ENCODE data around the gene ANKRD31.

Gene ANKRD31

DNA sequence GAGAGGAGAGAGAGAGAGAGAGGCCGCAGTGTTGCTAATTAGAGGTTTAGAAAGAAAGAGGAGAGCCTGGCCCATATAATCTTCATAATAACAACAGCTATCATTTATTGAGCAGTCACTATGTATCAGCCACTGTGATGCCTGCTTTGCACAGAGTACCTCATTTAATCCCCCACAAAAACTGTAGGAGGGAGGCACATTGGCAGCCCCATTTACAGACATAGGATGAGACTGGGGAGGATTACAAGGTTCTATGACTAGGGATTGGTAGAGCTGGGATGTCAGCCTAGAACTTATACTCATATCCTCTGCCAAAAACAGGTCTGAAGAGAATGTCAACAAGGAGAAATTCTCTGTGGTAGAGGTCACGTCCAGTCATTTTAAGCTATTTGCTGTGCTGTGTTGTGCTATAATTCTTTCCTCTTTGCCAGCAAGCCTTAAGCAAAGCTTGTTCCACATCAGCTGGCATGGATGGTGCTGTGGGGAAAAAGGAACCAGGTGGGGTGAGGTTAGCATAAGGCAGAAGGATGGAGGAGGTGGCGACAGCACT is 177.6 kb downstream of the ANKRD31 start:
- no peak for DNase-seq (ENCODE audit: low read depth in 2 of 2)

DNA sequence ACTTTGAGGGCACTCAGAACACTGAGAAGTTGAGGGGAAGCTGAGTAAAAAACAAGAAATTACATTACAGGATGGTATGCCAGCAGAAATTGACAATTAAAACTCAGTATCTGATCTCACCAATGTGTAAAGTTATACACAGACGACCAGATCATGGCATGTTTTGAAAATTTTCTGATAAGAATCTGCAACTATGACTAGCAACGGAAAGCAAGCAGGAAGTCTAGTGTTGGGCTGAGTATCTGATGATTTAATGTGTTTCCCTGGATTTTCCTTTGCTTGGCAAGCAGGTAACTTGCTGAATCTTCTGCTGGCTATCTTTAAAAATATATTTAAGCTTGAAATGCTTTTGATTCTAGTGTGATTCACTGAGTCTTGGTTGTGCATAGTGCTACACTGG is 179.1 kb downstream of the ANKRD31 start:
- no peak for DNase-seq (ENCODE audit: low read depth in 2 of 2)

DNA sequence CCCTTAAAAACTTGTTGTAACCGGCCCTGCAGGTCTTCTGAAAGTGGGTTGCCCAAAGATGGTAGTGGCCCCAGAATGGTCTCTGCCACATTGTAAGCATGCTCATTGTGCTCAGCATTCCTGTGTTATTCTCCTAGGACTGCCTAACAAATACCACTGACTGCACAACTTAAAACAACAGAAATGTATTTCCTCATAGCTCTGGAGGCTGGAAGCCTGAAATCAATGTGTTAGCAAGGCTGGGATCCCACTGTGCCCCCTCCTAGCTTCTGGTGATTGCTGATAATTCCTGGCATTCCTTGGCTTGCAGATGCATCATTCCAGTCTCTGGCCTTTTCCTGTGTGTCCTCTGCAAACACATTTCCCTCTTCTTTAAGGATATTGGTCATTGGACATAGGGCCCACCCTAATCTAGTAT is 180.9 kb downstream of the ANKRD31 start:
- DNase-seq (ENCODE audit: low read depth in 2 of 2): no peak

DNA sequence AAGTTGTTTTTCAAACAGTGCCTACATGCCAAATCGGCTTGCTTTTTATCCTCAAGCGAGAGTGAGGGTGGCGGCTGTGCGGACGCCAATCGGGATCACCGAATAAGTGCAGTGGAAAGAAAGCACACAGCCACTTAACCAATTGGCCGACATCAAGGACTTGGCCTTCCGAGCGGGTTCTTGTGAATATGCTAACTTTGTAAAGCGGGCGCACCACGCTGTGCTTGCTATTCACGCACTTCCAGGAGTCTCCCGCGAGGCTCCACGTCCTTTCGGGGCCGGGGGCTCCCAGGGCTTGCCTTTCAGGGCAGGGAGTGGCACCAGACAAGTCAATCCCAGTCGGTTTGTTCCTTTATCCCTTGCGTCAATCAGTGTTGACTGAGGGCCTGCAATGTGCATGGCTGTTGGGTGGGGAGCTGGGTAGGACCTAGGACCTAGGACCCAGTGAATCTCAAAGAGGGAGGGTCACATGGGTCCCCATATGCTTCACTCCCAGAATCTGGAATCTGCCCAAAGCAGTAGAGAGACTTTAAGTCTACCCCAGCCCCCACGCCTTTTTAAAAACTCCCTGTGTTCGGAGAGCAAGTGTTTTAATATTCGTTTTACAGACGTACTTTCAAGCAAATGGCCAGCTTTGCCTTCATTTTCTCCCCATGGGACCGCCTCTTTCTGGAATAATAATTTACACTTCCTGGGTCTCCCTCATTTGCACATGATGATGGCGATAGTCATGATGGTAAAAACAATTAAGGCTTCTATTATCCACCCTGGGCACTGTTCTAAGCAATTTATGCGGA is 182.3 kb downstream of the ANKRD31 start:
- DNase-seq (ENCODE audit: low read depth in 2 of 2): no peak

DNA sequence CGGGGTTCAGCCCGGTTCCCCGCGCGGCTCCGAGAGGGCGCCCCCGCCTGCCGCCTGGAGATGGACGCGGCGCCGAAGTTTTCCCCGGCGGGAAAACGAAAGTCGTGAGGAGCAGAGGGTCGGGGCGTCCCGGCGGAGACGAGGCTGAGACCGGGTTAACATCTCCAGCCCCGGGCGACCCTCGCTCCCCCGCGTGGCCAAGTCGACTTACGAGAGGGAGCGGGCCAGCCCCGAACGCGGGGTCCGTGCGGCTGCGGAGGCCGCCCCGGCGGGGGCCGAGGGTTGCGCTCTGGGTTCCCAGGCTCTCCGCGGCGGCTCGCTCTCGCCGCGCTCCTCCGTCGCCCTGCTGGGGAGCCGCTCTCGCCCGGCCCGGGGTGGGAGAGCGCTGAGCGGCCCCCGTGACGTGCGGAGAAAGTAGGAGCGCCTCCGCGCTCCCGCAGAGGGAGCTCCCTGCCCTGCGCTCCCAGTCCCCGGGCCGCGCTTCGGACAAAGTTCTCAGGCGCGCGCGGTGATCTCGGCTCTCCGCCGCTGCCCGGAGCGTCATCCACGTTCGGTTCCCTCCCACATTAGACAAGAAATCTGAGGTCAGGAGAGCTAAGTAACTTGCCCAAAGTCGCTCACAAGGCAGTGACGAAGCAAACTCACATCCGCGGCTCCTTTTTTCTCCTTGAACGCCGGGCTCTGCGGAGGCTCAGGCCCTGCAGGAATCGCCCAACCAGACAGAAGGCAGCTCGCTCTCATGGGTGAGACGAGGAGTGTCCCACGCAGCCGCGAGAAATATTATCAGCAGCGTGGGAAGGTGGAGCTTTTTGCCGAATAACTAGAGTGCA is 183.2 kb downstream of the ANKRD31 start:
- DNase-seq (ENCODE audit: low read depth in 2 of 2): peak in 1 of 2 donors; percentile 28

DNA sequence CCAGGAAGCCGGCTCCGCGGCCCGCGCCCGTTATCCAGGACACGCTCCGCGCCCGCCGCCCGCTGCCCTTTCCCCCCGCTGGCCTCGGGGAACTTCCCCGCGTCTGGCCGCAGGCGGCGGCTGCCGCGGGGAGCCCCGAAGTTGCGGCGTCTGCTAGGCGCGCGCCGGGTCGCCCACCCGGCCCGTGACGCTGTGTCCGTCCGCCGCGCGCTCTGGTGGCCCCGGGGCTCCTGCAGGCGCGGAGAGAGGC is 183.7 kb downstream of the ANKRD31 start:
- no peak for DNase-seq (ENCODE audit: low read depth in 2 of 2)

DNA sequence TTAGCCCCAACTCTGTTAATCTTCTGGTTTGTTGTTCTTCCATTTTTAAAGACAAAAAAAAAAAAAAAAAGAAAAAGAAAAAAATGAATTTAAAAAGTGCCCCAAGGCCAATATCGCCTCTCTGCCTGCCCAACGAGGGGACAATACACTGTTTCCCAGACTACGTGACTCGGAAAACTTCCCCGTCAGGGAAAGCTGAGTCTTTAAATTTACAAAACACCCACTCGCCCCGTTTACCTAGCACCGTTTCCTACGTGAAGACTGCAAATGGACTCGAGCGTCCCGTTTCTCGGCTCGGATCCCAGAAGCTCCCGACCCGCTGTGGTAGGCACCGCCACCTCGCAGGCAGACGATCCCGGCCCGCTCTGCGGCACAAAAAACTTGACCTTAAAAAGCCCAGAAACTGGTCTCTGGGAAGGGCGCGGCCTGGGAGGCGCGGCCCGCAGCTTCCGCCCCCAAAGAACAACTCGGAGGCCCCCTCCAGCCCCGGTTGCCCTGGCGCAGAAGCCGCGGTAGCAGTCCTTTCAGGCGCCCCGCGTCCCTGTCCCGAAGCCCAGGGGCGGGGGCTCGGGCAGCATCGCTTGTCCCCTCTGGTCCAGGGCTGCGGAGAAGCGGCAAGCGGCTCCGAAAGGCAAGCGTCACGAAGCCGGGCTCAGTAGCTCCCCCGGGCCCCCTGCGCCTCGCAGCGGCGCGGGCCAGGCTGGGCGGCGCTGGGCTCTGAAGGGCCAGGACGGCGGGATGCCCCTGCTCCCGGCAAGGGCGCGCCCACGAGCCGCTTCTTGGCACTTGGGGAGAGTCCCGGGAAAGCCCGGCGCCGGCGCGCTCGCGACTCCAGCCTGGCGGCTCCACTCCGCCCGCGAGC is 184.3 kb downstream of the ANKRD31 start, which contains the start of gene GCNT4:
Gene GCNT4, minus strand, starts transcription at position 367 of the 862 bp plus-strand sequence. CDS start 22,521 bp downstream, outside the sequence.
- DNase-seq (ENCODE audit: low read depth in 2 of 2): no peak

DNA sequence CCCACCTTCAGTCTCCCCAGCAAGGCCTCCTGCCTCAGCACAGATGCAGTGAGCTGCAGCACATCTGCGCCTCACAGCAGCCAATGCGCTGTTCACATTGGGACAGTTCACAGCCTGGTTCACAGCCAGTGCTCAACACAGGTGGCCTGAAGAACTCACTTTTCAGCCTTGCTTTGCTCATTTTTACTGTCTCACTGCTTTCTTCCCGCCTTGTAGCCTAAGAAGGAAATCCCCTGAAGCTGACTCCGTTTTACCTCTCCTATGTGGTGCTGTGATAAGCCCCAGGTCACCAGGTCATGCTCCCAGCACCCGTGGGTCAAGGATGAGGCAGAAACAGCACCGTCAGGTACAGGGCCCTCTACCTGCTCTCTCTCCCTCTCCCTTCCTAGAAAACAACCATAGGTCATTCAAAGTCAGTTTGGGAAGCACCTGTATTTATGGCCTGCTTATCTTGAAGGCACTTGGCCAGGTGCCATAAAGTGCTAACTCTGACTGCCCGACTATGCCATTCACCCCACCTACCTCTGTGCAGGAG is 185.4 kb downstream of the ANKRD31 start:
- DNase-seq (ENCODE audit: low read depth in 2 of 2): no peak

DNA sequence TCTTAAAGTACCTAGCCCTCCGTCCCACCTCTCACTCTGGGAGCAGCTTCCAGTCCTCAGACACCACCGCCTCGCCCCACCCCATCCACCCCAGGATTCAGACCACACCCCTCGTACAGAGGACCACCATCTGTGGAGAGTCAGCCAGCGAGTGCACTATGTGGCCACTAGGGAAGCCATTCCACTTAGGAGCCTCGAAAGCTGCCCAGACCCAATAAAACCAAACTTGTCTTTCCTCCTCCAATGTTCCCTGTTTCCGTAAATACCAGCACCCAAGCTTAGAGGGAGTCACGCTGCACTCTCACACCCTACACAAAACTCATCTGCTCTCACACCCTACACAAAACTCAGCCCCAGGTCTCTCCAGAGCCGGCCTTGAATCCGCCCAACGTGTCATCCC is 186.3 kb downstream of the ANKRD31 start:
- no peak for DNase-seq (ENCODE audit: low read depth in 2 of 2)

DNA sequence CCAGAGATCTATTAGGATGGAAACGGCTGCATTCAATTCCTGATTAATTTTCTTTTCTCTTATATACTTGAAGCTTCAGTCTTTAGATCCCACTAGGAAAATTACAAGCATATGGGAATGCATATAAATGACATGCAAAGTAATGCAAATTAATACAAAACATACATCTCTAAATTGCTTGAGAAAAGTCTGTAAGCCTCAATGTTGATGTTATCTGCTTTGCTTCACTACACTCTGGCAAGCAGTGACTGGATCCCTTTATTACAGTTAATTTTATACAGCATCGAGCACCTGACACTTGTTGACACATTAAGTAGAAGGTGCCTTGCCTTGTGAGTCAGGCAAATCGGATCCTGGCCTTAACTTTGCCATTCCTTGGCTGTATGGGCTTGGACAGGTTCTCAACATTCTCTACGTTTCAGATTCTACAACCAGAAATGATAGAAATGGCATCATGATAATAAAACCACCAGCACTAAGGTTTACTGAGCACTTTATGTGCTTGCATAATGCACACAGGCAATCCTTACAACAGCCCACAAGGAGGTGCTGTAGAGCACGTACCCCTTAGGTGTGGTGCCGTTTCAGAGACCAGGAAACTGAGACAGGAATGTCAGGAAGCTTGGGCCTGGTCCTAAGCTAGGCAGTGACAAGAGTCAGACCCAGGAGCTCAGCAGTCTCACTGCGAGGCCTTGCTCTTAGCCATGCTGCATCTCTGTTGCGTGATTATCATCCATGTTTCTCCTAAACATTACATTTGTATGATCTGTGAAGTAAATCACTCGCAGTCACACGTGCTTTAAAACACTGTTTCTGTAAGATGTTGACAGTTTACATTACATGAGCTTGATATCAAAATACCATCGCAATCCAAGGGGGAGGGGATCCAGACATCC is 187.0 kb downstream of the ANKRD31 start:
- DNase-seq (ENCODE audit: low read depth in 2 of 2): peak in 1 of 2 donors; percentile 39

DNA sequence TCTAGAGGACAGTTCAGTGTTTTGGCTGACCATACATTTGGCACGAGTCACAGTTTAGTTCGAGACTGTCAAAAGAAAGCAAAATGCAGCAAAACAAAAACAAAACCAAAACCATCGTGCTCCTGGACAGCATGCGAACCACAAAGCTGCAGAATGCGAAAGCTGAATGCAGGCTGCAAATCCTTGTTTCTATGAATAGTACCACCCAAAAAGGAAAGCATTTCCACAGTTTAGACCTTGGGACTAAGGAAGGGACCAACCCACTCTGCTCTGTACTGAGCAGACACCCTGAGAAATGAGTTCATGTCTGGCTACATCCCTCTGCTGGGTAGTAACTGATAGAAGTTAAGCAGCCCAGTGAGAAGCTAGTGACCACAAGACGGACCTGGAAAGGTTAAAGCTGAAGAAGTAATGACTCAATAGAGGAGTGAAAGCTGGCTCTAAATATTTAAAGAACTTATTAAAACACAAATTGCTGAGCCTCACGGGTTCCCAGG is 188.2 kb downstream of the ANKRD31 start:
- no peak for DNase-seq (ENCODE audit: low read depth in 2 of 2)

DNA sequence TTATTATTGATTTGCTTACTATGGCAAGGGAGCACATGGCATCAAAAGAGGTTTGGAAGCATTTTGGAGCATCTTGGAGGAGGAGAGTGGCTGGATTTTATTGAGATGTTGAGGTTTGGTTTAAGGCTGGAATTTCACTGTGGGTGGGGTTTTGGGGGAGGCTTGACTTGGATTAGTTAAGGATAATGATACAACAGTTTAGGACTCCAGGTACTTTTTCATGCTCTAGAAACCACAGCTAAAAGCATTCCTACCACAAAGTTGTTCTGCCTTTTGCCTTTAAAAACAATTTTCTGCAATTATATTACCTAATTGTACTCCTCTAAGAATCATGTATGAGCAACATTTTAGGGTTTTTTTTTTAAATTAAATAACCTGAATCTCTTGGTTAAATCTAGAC is 189.3 kb downstream of the ANKRD31 start:
- no peak for DNase-seq (ENCODE audit: low read depth in 2 of 2)

DNA sequence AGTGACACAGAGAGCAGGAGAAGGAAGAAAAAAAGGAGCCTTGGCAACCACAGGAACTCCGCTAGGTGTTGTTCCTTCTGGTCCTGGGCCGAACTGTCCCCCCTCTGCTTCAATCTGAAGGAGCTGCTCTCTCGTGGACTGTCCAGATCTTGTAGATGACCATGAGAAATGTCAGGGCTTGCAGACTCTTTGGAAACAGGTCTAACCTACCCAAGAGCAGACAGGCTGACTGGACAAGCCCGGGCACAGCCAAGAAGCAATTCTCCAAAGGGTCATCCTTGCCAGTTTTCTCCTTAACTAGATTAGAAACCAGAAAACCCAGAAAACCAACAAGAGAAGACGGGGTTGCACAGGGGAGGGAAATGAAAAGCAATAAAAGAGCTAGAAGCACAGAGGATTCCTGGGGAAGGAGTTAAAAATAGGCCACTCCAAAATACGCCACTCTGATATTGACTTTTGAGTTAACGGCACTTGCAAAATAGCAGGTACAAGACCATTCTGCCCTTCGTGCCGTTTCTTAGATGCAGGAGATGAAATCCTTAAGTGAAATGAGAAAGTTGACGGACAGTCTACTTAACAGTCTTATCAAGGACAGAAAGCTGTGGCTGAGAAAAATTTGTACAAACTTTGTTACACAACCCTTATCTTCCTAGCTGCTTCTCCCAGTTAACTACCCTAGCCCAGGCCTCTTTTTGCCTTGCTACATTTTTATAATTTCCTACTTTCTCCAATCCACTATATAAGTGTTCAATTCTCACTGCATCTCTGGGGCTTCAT is 190.1 kb downstream of the ANKRD31 start:
- DNase-seq (ENCODE audit: low read depth in 2 of 2): no peak

DNA sequence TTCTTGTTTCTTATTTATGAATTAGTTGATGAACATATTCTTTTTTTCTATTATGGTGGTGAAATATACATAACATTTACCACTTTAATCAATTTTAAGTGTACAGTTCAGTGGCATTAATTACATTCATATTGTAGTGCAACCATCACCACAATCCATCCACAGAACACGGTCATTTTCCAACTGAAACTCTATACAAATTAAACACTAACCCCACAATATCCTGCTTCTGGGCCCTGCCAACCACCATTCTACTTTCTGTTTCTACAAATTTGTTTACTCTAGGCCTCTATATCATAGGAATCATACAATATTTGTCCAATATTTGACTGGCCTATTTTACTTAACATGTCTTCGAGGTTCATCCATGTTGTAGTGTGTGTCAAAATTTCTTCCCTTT is 191.6 kb downstream of the ANKRD31 start:
- no peak for DNase-seq (ENCODE audit: low read depth in 2 of 2)

DNA sequence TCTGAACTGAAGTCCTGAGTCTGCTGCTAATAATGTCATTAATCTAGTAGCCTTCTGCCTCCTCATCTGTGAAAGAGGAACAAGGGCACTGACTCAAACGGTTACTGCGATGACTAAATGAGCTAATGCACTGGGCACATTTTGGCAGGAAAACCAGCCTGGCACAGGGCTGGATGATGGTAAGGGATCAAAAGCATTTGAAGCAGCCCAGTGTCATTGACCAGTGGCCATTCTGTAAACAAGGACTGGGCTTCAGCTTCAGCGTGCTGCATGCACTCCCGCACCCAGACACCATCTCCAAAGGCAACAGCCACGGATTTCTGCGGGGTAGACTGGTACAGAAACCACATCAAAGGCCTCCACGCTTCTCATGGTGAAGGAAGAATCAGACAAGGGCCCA is 192.3 kb downstream of the ANKRD31 start:
- no peak for DNase-seq (ENCODE audit: low read depth in 2 of 2)

DNA sequence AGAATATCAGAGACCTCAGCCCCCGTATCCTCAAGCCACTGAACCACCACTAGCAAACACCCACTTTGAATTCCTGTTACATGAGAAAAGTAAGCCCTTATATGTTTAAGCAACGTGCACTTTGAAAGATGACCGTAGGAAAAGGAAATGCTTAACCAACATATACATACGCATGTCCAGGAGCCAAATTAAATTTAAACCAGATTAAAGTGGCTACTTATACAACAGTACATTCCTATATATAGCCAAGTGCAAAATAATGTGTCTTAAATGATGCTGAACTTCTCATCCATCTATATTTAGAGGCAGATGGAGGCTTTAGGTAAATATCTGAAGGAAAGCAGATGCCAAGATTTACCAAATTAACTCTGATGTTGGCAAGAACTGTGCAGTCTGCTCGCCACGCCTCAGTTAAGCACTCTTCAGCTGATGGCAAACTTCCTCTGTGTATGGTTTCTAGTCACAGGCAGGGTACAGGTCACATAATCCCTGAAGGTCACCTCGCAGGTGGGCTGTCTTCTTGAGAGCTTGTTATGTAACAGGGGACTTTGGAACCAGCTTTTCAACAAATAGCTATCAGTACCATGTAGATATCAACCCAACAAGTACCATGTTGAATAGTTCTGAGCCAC is 192.9 kb downstream of the ANKRD31 start:
- DNase-seq (ENCODE audit: low read depth in 2 of 2): no peak

DNA sequence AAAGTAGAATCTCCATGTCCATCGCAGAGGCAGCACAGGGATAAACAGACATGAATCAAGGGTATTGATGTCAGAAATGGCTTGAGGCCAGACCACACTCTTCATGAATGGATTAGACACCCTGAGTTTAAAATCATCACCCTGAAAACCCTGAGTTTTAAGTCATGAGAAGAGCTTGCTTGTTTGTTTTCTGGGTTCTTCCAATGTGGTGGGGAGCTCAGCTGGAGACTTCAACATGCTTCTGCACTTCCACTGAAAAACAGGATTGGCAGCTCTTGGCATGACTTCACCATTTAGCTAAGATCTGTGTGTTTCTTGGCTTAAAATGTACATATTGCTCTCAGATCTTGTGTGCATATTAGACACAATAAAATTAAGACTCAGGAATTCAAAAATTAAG is 194.2 kb downstream of the ANKRD31 start:
- no peak for DNase-seq (ENCODE audit: low read depth in 2 of 2)

DNA sequence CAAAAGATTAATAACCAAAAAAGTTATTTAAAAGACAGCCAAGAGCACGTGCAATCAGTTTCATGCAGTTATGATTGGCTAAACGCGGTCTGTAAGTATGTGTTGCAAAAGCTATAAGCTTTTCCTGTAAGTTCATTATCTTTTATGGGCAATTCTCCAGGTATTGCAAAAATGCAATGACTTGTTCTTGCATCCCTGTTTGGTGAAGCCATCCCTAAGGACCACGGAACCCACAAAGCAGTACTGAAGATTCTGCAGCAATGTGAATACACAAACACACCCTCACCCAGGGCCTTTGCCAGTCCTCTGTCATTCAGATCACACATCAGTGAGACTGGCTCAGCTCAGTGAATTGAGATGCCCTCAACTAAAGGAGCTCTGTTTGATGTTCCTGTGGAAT is 195.7 kb downstream of the ANKRD31 start:
- DNase-seq (ENCODE audit: low read depth in 2 of 2): no peak

DNA sequence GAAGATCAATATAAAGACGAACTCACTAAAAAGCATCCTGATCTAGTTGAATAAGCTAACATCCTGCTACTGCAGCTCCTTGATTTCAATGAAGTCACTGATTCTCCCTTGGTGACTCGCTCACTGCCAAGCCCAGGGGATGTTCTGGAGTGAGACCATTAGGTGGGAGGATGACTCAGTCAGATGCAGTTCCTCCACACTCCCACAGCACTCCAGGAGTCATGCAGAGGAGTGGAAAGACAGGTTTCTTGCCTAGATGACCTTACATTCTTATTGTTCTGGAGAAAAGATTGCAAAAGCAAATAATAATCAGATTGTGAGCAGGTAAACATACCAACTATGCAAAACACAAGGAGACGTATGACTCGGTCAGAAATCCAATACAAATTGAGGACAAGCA is 199.6 kb downstream of the ANKRD31 start:
- DNase-seq (ENCODE audit: low read depth in 2 of 2): no peak

Data from stimulated activated CD8-positive, alpha-beta memory T cell treated with anti-CD3 and anti-CD28 coated beads, Interleukin-2, amount 100 ng/mL, for 1 hour (primary cell).